ENCODE data around the gene OXSR1.

DNA sequence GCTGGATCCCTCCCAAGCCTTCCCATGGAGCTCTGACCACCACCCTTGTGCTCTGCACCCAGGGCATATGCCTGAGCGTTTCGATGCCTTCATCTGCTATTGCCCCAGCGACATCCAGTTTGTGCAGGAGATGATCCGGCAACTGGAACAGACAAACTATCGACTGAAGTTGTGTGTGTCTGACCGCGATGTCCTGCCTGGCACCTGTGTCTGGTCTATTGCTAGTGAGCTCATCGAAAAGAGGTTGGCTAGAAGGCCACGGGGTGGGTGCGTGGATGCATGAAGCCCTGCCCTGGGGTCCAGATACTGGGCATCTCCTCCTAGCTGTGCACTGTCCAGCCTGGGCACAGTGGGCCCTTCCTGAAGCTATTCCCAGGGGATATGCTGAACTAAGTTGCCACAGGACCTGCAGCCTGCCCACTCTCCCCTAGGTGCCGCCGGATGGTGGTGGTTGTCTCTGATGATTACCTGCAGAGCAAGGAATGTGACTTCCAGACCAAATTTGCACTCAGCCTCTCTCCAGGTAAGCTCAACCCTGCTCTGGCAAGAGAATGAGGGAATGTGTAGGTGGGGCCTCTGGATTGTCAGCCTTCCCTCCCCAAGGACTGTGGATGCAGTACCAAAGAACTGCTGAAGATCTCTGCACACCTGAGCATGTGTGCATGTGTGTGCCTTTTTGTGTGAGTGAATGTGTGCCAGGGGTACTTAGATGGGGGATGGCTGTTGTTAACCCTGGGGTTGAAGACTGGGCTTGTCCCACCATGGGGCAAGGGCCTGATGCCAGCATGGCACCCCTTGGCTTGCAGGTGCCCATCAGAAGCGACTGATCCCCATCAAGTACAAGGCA, 24.8 kb upstream of the OXSR1 start:
- TF ChIP-seq, protein P1, sequence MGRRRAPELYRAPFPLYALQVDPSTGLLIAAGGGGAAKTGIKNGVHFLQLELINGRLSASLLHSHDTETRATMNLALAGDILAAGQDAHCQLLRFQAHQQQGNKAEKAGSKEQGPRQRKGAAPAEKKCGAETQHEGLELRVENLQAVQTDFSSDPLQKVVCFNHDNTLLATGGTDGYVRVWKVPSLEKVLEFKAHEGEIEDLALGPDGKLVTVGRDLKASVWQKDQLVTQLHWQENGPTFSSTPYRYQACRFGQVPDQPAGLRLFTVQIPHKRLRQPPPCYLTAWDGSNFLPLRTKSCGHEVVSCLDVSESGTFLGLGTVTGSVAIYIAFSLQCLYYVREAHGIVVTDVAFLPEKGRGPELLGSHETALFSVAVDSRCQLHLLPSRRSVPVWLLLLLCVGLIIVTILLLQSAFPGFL (CRISPR knock-in tag; IDR thresholded peaks at IDR 0.05), result no peak
- TF ChIP-seq, protein P2, sequence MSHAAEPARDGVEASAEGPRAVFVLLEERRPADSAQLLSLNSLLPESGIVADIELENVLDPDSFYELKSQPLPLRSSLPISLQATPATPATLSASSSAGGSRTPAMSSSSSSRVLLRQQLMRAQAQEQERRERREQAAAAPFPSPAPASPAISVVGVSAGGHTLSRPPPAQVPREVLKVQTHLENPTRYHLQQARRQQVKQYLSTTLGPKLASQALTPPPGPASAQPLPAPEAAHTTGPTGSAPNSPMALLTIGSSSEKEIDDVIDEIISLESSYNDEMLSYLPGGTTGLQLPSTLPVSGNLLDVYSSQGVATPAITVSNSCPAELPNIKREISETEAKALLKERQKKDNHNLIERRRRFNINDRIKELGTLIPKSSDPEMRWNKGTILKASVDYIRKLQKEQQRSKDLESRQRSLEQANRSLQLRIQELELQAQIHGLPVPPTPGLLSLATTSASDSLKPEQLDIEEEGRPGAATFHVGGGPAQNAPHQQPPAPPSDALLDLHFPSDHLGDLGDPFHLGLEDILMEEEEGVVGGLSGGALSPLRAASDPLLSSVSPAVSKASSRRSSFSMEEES (CRISPR knock-in tag; IDR thresholded peaks at IDR 0.05), result no peak
- TF ChIP-seq, protein P3, sequence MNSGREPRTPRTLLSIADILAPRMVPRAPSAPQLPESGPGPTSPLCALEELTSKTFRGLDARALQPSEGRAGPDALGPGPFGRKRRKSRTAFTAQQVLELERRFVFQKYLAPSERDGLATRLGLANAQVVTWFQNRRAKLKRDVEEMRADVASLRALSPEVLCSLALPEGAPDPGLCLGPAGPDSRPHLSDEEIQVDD (CRISPR knock-in tag; IDR thresholded peaks at IDR 0.05; ENCODE audit: borderline replicate concordance), result no peak
- no peak for TF ChIP-seq SCMH1 (CRISPR knock-in tag; IDR thresholded peaks at IDR 0.05; ENCODE audit: borderline replicate concordance)
- TF ChIP-seq CREB1 (IDR thresholded peaks at IDR 0.05), result no peak
- TF ChIP-seq CREB1 (CRISPR knock-in tag; IDR thresholded peaks at IDR 0.05), result no peak
- TF ChIP-seq, protein P4, sequence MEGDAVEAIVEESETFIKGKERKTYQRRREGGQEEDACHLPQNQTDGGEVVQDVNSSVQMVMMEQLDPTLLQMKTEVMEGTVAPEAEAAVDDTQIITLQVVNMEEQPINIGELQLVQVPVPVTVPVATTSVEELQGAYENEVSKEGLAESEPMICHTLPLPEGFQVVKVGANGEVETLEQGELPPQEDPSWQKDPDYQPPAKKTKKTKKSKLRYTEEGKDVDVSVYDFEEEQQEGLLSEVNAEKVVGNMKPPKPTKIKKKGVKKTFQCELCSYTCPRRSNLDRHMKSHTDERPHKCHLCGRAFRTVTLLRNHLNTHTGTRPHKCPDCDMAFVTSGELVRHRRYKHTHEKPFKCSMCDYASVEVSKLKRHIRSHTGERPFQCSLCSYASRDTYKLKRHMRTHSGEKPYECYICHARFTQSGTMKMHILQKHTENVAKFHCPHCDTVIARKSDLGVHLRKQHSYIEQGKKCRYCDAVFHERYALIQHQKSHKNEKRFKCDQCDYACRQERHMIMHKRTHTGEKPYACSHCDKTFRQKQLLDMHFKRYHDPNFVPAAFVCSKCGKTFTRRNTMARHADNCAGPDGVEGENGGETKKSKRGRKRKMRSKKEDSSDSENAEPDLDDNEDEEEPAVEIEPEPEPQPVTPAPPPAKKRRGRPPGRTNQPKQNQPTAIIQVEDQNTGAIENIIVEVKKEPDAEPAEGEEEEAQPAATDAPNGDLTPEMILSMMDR (CRISPR knock-in tag; IDR thresholded peaks at IDR 0.05), result peak; percentile 22; the same call in 1 of the 2 replicates
- TF ChIP-seq POLR2AphosphoS5 (IDR thresholded peaks at IDR 0.05; ENCODE audit: low read depth, low read length), result no peak
- TF ChIP-seq, protein P5, sequence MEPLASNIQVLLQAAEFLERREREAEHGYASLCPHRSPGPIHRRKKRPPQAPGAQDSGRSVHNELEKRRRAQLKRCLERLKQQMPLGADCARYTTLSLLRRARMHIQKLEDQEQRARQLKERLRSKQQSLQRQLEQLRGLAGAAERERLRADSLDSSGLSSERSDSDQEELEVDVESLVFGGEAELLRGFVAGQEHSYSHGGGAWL (CRISPR knock-in tag; IDR thresholded peaks at IDR 0.05), result no peak
- TF ChIP-seq MYC (CRISPR knock-in tag; IDR thresholded peaks at IDR 0.05; ENCODE audit: borderline replicate concordance), result no peak
- TF ChIP-seq TAF1 (CRISPR knock-in tag; IDR thresholded peaks at IDR 0.05), result no peak
- TF ChIP-seq ZNF235 (CRISPR knock-in tag; IDR thresholded peaks at IDR 0.05; ENCODE audit: borderline replicate concordance), result no peak
- TF ChIP-seq GTF2F1 (IDR thresholded peaks at IDR 0.05; ENCODE audit: low read length), result no peak
